ENCODE results near the gene SFTPD.

Gene SFTPD

GRCh38 chr10:79942261-79943185 is 6.4 kb downstream of the SFTPD start:
- Histone ChIP-seq H3K27me3 (ENCODE audit: insufficient read depth, poor library complexity, severe bottlenecking) (no peaks in the 10 kb centered on the region), H3K4me3 (replicated peaks; ENCODE audit: insufficient read depth, low read length) (no peak overlapping the region), H3K27ac (replicated peaks) (no peak overlapping the region)
- TF ChIP-seq POLR2AphosphoS5 (IDR thresholded peaks at IDR 0.05; ENCODE audit: low read depth) = no peak
- TF ChIP-seq SPI1 (IDR thresholded peaks at IDR 0.05; ENCODE audit: borderline replicate concordance, low read depth) = no peak
- no peak for TF ChIP-seq CTCF (IDR thresholded peaks at IDR 0.05; ENCODE audit: insufficient read depth, low read length)
- TF ChIP-seq REST (IDR thresholded peaks at IDR 0.05; ENCODE audit: insufficient replicate concordance, low read depth) = no peak
- no peak for TF ChIP-seq GABPA (IDR thresholded peaks at IDR 0.05; ENCODE audit: low read depth)
- no peak for DNase-seq (ENCODE audit: low read depth in 1 of 2, low spot score in 1 of 2)

- Histone ChIP-seq H3K27ac (replicated peaks) (no peak overlapping the region), H3K4me3 (replicated peaks; ENCODE audit: insufficient read depth, low read length) (no peak overlapping the region), H3K27me3 (ENCODE audit: insufficient read depth, poor library complexity, severe bottlenecking) (no peaks in the 10 kb centered on the region)
- DNase-seq (ENCODE audit: low read depth in 1 of 2, low spot score in 1 of 2) = no peak
- TF ChIP-seq SPI1 (IDR thresholded peaks at IDR 0.05; ENCODE audit: borderline replicate concordance, low read depth) = no peak
- TF ChIP-seq REST (IDR thresholded peaks at IDR 0.05; ENCODE audit: insufficient replicate concordance, low read depth) = no peak
- TF ChIP-seq GABPA (IDR thresholded peaks at IDR 0.05; ENCODE audit: low read depth) = no peak
- no peak for TF ChIP-seq POLR2AphosphoS5 (IDR thresholded peaks at IDR 0.05; ENCODE audit: low read depth)
- TF ChIP-seq CTCF (IDR thresholded peaks at IDR 0.05; ENCODE audit: insufficient read depth, low read length) = no peak
Measured at GRCh38 chr10:79941585-79942210, 7.2 kb downstream of the SFTPD start.

- no peak for DNase-seq (ENCODE audit: low read depth in 1 of 2, low spot score in 1 of 2)
- Histone ChIP-seq H3K27ac (replicated peaks) (no peak overlapping the region), H3K27me3 (ENCODE audit: insufficient read depth, poor library complexity, severe bottlenecking) (no peaks in the 10 kb centered on the region), H3K4me3 (replicated peaks; ENCODE audit: insufficient read depth, low read length) (no peak overlapping the region)
- TF ChIP-seq GABPA (IDR thresholded peaks at IDR 0.05; ENCODE audit: low read depth) = no peak
- TF ChIP-seq CTCF (IDR thresholded peaks at IDR 0.05; ENCODE audit: insufficient read depth, low read length) = no peak
- no peak for TF ChIP-seq REST (IDR thresholded peaks at IDR 0.05; ENCODE audit: insufficient replicate concordance, low read depth)
- TF ChIP-seq POLR2AphosphoS5 (IDR thresholded peaks at IDR 0.05; ENCODE audit: low read depth) = no peak
- no peak for TF ChIP-seq SPI1 (IDR thresholded peaks at IDR 0.05; ENCODE audit: borderline replicate concordance, low read depth)
Measured at GRCh38 chr10:79941146-79941545, 7.8 kb downstream of the SFTPD start.

Measured in HL-60 (cell line).